RWPE2 (cell line): ENCODE results near the gene FAM107B.

Source experiments
- ATAC-seq: fragments of 200-7000 bp; cut with Tn5 transposase; 3 replicates; pipeline ENCODE4 v1.9.1; 2021; ENCODE audit warnings: low read depth
- DNase-seq: peaks from one replicate; pipeline ENCODE4 v3.0.0-alpha.2; 2020; ENCODE audit warnings: low spot score
- H3K27ac ChIP-seq: fragments of 450-650 bp; 2 replicates; pipeline ENCODE4 v1.5.1; 2017; ENCODE audit warnings: mild to moderate bottlenecking; ENCODE audit not compliant: poor library complexity, severe bottlenecking
- H3K27me3 ChIP-seq: fragments of 250-450 bp; sonication (Bioruptor Pico); 2 replicates; pipeline ENCODE4 v1.5.1; 2021; ENCODE audit warnings: mild to moderate bottlenecking, moderate library complexity; ENCODE audit not compliant: insufficient read depth, poor library complexity, severe bottlenecking
- H3K36me3 ChIP-seq: fragments of 250-450 bp; sonication (Bioruptor Pico); 2 replicates; pipeline ENCODE4 v1.5.1; 2020; ENCODE audit warnings: low read depth, mild to moderate bottlenecking, moderate library complexity
- H3K4me1 ChIP-seq: fragments of 250-450 bp; sonication (Bioruptor Pico); 2 replicates; pipeline ENCODE4 v1.5.1; 2021; ENCODE audit warnings: mild to moderate bottlenecking, moderate library complexity; ENCODE audit not compliant: insufficient read depth, poor library complexity, severe bottlenecking
- H3K4me3 ChIP-seq: fragments of 250-450 bp; sonication (Bioruptor Pico); 2 replicates; pipeline ENCODE4 v1.5.1; 2021; ENCODE audit warnings: mild to moderate bottlenecking, moderate library complexity; ENCODE audit not compliant: severe bottlenecking
- H3K9me3 ChIP-seq: fragments of 250-450 bp; sonication (Bioruptor Pico); 2 replicates; pipeline ENCODE4 v1.5.1; 2021; ENCODE audit warnings: mild to moderate bottlenecking, moderate library complexity; ENCODE audit not compliant: severe bottlenecking
- CTCF ChIP-seq: fragments of 450-650 bp; IDR thresholded peaks from one replicate; pipeline ENCODE4 v1.5.1; 2017; ENCODE audit warnings: mild to moderate bottlenecking, moderate library complexity; ENCODE audit not compliant: poor library complexity, severe bottlenecking

FAM107B gene

GRCh38 chr10:14550471-14550981 is 224.2 kb downstream of the FAM107B start:
- Histone ChIP-seq H3K4me1 (peaks cover 29% of the 10 kb centered on the region), H3K4me3 (no peak overlapping the region), H3K27ac (no peak overlapping the region), H3K27me3 (no peaks in the 10 kb centered on the region), H3K9me3 (no peaks in the 10 kb centered on the region), H3K36me3 (no peaks in the 10 kb centered on the region)
- TF ChIP-seq CTCF: no peak
- DNase-seq (no peak), ATAC-seq (no peak)

- no peak for TF ChIP-seq CTCF
- Histone ChIP-seq H3K27ac (no peak overlapping the region), H3K36me3 (no peaks in the 10 kb centered on the region), H3K27me3 (no peaks in the 10 kb centered on the region), H3K9me3 (no peaks in the 10 kb centered on the region), H3K4me1 (peaks cover 22% of the 10 kb centered on the region), H3K4me3 (no peak overlapping the region)
- ATAC-seq (no peak), DNase-seq (no peak)
These were observed 225.2 kb downstream of the FAM107B start for GRCh38 chr10:14549496-14549895.

- Histone ChIP-seq H3K4me1 (peaks cover 17% of the 10 kb centered on the region), H3K27ac (no peak overlapping the region), H3K4me3 (no peak overlapping the region), H3K9me3 (no peaks in the 10 kb centered on the region), H3K36me3 (no peaks in the 10 kb centered on the region), H3K27me3 (no peaks in the 10 kb centered on the region)
- ATAC-seq: no peak
- DNase-seq: no peak
- TF ChIP-seq CTCF: no peak
These were observed 225.7 kb downstream of the FAM107B start for GRCh38 chr10:14548970-14549369.

GRCh38 chr10:14548474-14548873 is 226.2 kb downstream of the FAM107B start:
- Histone ChIP-seq H3K4me3 (no peak overlapping the region), H3K27ac (no peak overlapping the region), H3K9me3 (no peaks in the 10 kb centered on the region), H3K4me1 (peaks cover 12% of the 10 kb centered on the region), H3K27me3 (no peaks in the 10 kb centered on the region), H3K36me3 (no peaks in the 10 kb centered on the region)
- no peak for TF ChIP-seq CTCF
- DNase-seq: no peak
- no peak for ATAC-seq

- ATAC-seq (no peak), DNase-seq (no peak)
- peaks cover 10% of the 10 kb centered on the region for H3K4me1 ChIP-seq
- H3K27ac ChIP-seq: no peak overlapping the region
- H3K9me3 ChIP-seq: no peaks in the 10 kb centered on the region
- H3K36me3 ChIP-seq: no peaks in the 10 kb centered on the region
- no peak for TF ChIP-seq CTCF
- no peak overlapping the region for H3K4me3 ChIP-seq
- H3K27me3 ChIP-seq: no peaks in the 10 kb centered on the region
These were observed 226.9 kb downstream of the FAM107B start for GRCh38 chr10:14547816-14548215.
